Panc1 (cell line): ENCODE results near the gene SLAMF7.

ENCODE experiments used
- CTCF ChIP-seq: fragments of 450-650 bp; IDR thresholded peaks from 2 replicates; pipeline ENCODE4 v1.5.1; 2017; ENCODE audit warnings: mild to moderate bottlenecking
- POLR2AphosphoS5 ChIP-seq: IDR thresholded peaks from 2 replicates; pipeline ENCODE4 v1.6.1; 2012; ENCODE audit warnings: mild to moderate bottlenecking, low read depth, low read length, moderate library complexity
- REST ChIP-seq, 2 experiments: IDR thresholded peaks; 2 replicates each; pipeline ENCODE4 v1.6.1; 2011 to 2012; ENCODE audit warnings: low read depth in 2 of 2, control low read depth in 1 of 2, low read length in 1 of 2, mild to moderate bottlenecking in 1 of 2, moderate library complexity in 1 of 2; ENCODE audit not compliant: insufficient read depth in 1 of 2
- TCF7L2 ChIP-seq: IDR thresholded peaks from 2 replicates; pipeline ENCODE4 v1.6.1; 2011; ENCODE audit warnings: mild to moderate bottlenecking, low read depth, low read length, inconsistent platforms

- TF ChIP-seq POLR2AphosphoS5 = no peak
- TF ChIP-seq CTCF = peak; percentile 74
- no peak for TF ChIP-seq REST (IDR thresholded peaks at IDR 0.05; ENCODE audit: insufficient read depth in 1 of 2, low read depth in 2 of 2, low read length in 1 of 2)
- TF ChIP-seq TCF7L2 = no peak
Observed at GRCh38 chr1:160777486-160778089, 38.5 kb downstream of the SLAMF7 start.
